Adrenal gland (tissue), 12 donors: ENCODE measurements around the gene HS3ST4. TPM values are rescaled to one million over a fixed set of nuclear protein-coding genes. Genes with fewer than 3 reads are reported as not detected.

ENCODE experiments used
- DNase-seq, 7 donors: peaks; one replicate each; pipeline ENCODE4 v3.0.0-alpha.2; 2019 to 2020
- H3K27ac ChIP-seq, 5 donors: fragments of 200-600 bp; sonication (generic) in 4 of 5; 1 replicate in 3 of 5; 2 replicates in 2 of 5; pipeline versions ENCODE4 v1.5.1 to v1.8.0; 2016 to 2020; ENCODE audit warnings: mild to moderate bottlenecking in 1 of 5
- H3K27me3 ChIP-seq: fragments of 200-600 bp; 2 replicates; pipeline ENCODE4 v1.8.0; 2021
- H3K36me3 ChIP-seq, 2 donors: fragments of 200-600 bp; replicated peaks in 1 of 2; 1 replicate in 1 of 2; 2 replicates in 1 of 2; pipeline versions ENCODE4 v1.5.1 to v1.8.0; 2018 to 2022
- H3K4me1 ChIP-seq, 2 donors: fragments of 200-600 bp; replicated peaks in 1 of 2; 1 replicate in 1 of 2; 2 replicates in 1 of 2; pipeline versions ENCODE4 v1.5.1 to v1.8.0; 2018 to 2021
- H3K4me3 ChIP-seq, 4 donors: fragments of 200-600 bp; sonication (generic) in 3 of 4; one replicate each; pipeline ENCODE4 v1.5.1; 2016 to 2018
- H3K9me3 ChIP-seq, 3 donors: fragments of 200-600 bp; sonication (generic) in 1 of 3; replicated peaks in 1 of 3; 1 replicate in 2 of 3; 2 replicates in 1 of 3; pipeline versions ENCODE4 v1.5.1 to v1.8.0; 2016 to 2021
- CTCF ChIP-seq, 6 experiments: fragments of 450-650 bp in 4 of 6; fragments of 200-600 bp in 2 of 6; sonication (generic) in 1 of 6; IDR thresholded peaks; 1 replicate in 5 of 6; 2 replicates in 1 of 6; pipeline versions ENCODE4 v1.5.1 to v1.8.0; 2016 to 2021; ENCODE audit warnings: antibody characterized with exemption in 6 of 6, mild to moderate bottlenecking in 2 of 6, moderate library complexity in 1 of 6
- POLR2A ChIP-seq, 2 donors: fragments of 450-650 bp; IDR thresholded peaks; one replicate each; pipeline ENCODE4 v1.6.1; 2017; ENCODE audit warnings: antibody characterized with exemption in 2 of 2, mild to moderate bottlenecking in 2 of 2, moderate library complexity in 1 of 2
- WGBS, 4 donors: extraction: QIAGEN DNeasy Blood & Tissue Kit in 2 of 4; methylation state at CpG; one replicate each; pipeline versions ENCODE4 v1.1.5 to v1.1.7; 2013 to 2017; 5-methylcytosine and 5-hydroxymethylcytosine counted together
- intact Hi-C, 2 donors: fragments of 100-400 bp; cut with DNase I; formaldehyde crosslinking; loops; one replicate each; pipeline versions ENCODE4 v1.14.1 to v1.15.0; 2022 to 2023
- polyA plus RNA-seq, 3 donors: library from polyadenylated mRNA; stranded (reverse); fragments of 200-250 nt in 2 of 3; fragments of 350-450 nt in 1 of 3; fragmentation: Illumina TruSeq in 1 of 3; extraction: RNeasy Lipid Tissue Mini Kit (QIAGEN cat#74804) in 1 of 3; gene quantifications; one replicate each; pipeline ENCODE4 v1.2.3, GENCODE V29; 2013 to 2014
- total RNA-seq, 9 donors: library from RNA; depleted of rRNA in 4 of 9; stranded (reverse); fragments of >200 nt in 4 of 9; fragments of 120-200 nt in 1 of 9; fragmentation: NEBNext Ultra II Directional in 1 of 9; extraction: Animal tissue kit (Norgen Biotek cat#: 25700) in 1 of 9; gene quantifications; one replicate each; pipeline versions ENCODE4 v1.1.0 to v1.2.4, GENCODE V29; 2013 to 2023
- donor health status: healthy with polysubstance abuse.
- donor health status: Bipolar disorder and iron deficiency.
- donor health status: DM: yes; HTN: yes; CAD: no.
- donor health status: DM: no; HTN: no; CAD: no.
- donor health status: DM: no; HTN: no; CAD: no.
- donor health status: DM: yes; HTN: yes; CAD: no.

Gene HS3ST4
- total and polyA plus RNA-seq, 12 donors = 0.06 to 0.18 (median 0.08) TPM; not detected in 9

GRCh38 chr16:26015776-26016175 is 324.0 kb downstream of the HS3ST4 start:
- no peak overlapping the region for H3K27ac ChIP-seq
- no peak for DNase-seq
- H3K27me3 ChIP-seq = no peaks in the 10 kb centered on the region
- TF ChIP-seq POLR2A (IDR thresholded peaks at IDR 0.05) = no peak
- TF ChIP-seq CTCF (IDR thresholded peaks at IDR 0.05) = no peak
- no peaks in the 10 kb centered on the region for H3K36me3 ChIP-seq
- WGBS, 4 donors = 45 to 85% (median 48%) methylated on average over 3 of the region's 3 CpGs
- intact Hi-C loops = no loop called here
- no peaks in the 10 kb centered on the region for H3K4me1 ChIP-seq
- no peaks in the 10 kb centered on the region for H3K9me3 ChIP-seq
- H3K4me3 ChIP-seq = no peak overlapping the region

GRCh38 chr16:26016989-26017388 is 325.2 kb downstream of the HS3ST4 start:
- Histone ChIP-seq H3K27me3 (no peaks in the 10 kb centered on the region), H3K4me3 (no peak overlapping the region), H3K36me3 (no peaks in the 10 kb centered on the region), H3K4me1 (no peaks in the 10 kb centered on the region), H3K27ac (no peak overlapping the region), H3K9me3 (no peaks in the 10 kb centered on the region)
- 27 to 61% (median 35%) methylated on average over 2 of the region's 2 CpGs for WGBS, 4 donors
- intact Hi-C loops = no loop called here
- no peak for DNase-seq
- TF ChIP-seq CTCF (IDR thresholded peaks at IDR 0.05) (no peak), POLR2A (IDR thresholded peaks at IDR 0.05) (no peak)

GRCh38 chr16:26019381-26020242 is 327.9 kb downstream of the HS3ST4 start:
- no peaks in the 10 kb centered on the region for H3K9me3 ChIP-seq
- TF ChIP-seq POLR2A (IDR thresholded peaks at IDR 0.05) = no peak
- no peak for TF ChIP-seq CTCF (IDR thresholded peaks at IDR 0.05)
- intact Hi-C loops = no loop called here
- no peaks in the 10 kb centered on the region for H3K36me3 ChIP-seq
- no peaks in the 10 kb centered on the region for H3K27me3 ChIP-seq
- H3K4me3 ChIP-seq = no peak overlapping the region
- H3K27ac ChIP-seq = no peak overlapping the region
- H3K4me1 ChIP-seq = no peaks in the 10 kb centered on the region
- 34 to 41% (median 36%) methylated on average over 12 of the region's 12 CpGs for WGBS, 4 donors
- DNase-seq = no peak

GRCh38 chr16:26026709-26027450 is 335.1 kb downstream of the HS3ST4 start:
- Histone ChIP-seq H3K4me3 (no peak overlapping the region), H3K4me1 (no peaks in the 10 kb centered on the region), H3K9me3 (no peaks in the 10 kb centered on the region), H3K27ac (no peak overlapping the region), H3K36me3 (no peaks in the 10 kb centered on the region), H3K27me3 (no peaks in the 10 kb centered on the region)
- TF ChIP-seq POLR2A (IDR thresholded peaks at IDR 0.05) = no peak
- TF ChIP-seq CTCF (IDR thresholded peaks at IDR 0.05) = no peak
- no peak for DNase-seq
- 53 to 62% (median 61%) methylated on average over 9 of the region's 9 CpGs for WGBS, 4 donors
- intact Hi-C loops = no loop called here
